Heart right ventricle (tissue), 16 donors: Measurements from ENCODE around the gene HOXB6. TPM values are rescaled to one million over a fixed set of nuclear protein-coding genes. Genes with fewer than 3 reads are reported as not detected.
A peak's percentile ranks its signal among the peaks of the same experiment; 100 is the strongest.

ENCODE experiments used
- ATAC-seq, 8 donors: fragments of 200-7000 bp; cut with Tn5 transposase; one replicate each; pipeline ENCODE4 v1.9.1; 2020; ENCODE audit warnings: mild to moderate bottlenecking in 8 of 8, moderate library complexity in 8 of 8, moderate number of reproducible peaks in 1 of 8
- DNase-seq, 2 donors: peaks; one replicate each; pipeline ENCODE4 v3.0.0-alpha.2; 2020
- H3K27ac ChIP-seq, 10 donors: fragments of 200-600 bp; sonication (generic) in 2 of 10; one replicate each; pipeline versions ENCODE4 v1.5.0 to v1.8.0; 2020 to 2022; ENCODE audit warnings: mild to moderate bottlenecking in 3 of 10
- H3K27me3 ChIP-seq, 7 donors: fragments of 200-600 bp; one replicate each; pipeline ENCODE4 v1.8.0; 2021 to 2022; ENCODE audit warnings: mild to moderate bottlenecking in 2 of 7
- H3K36me3 ChIP-seq, 9 donors: fragments of 200-600 bp; sonication (generic) in 1 of 9; one replicate each; pipeline versions ENCODE4 v1.5.0 to v1.8.0; 2020 to 2022; ENCODE audit warnings: mild to moderate bottlenecking in 2 of 9
- H3K4me1 ChIP-seq, 9 donors: fragments of 200-600 bp; sonication (generic) in 1 of 9; one replicate each; pipeline versions ENCODE4 v1.5.0 to v1.8.0; 2020 to 2022; ENCODE audit warnings: mild to moderate bottlenecking in 4 of 9
- H3K4me3 ChIP-seq, 10 donors: fragments of 200-600 bp; sonication (generic) in 2 of 10; one replicate each; pipeline versions ENCODE4 v1.5.0 to v1.8.0; 2020 to 2022; ENCODE audit warnings: mild to moderate bottlenecking in 7 of 10, moderate library complexity in 2 of 10
- H3K9me3 ChIP-seq, 11 donors: fragments of 200-600 bp in 10 of 11; sonication (generic) in 2 of 11; one replicate each; pipeline versions ENCODE4 v1.5.0 to v1.8.0; 2013 to 2022; ENCODE audit warnings: mild to moderate bottlenecking in 2 of 11, control low read depth in 1 of 11, moderate library complexity in 1 of 11
- CTCF ChIP-seq, 9 donors: fragments of 200-600 bp; sonication (generic) in 2 of 9; IDR thresholded peaks; one replicate each; pipeline versions ENCODE4 v1.5.0 to v1.8.0; 2021 to 2022; ENCODE audit warnings: antibody characterized with exemption in 9 of 9, mild to moderate bottlenecking in 5 of 9, moderate library complexity in 1 of 9
- WGBS, 2 donors: extraction: QIAGEN DNeasy Blood & Tissue Kit; methylation state at CpG; one replicate each; pipeline ENCODE4 v1.1.7; 2013; ENCODE audit warnings: inconsistent platforms in 1 of 2; 5-methylcytosine and 5-hydroxymethylcytosine counted together
- intact Hi-C, 10 donors: fragments of 100-400 bp; cut with DNase I; formaldehyde crosslinking; loops; one replicate each; pipeline versions ENCODE4 v1.11.1 to v1.14.2; 2022
- polyA plus RNA-seq, 2 donors: library from polyadenylated mRNA; stranded (reverse); fragments of 200-250 nt; gene quantifications; one replicate each; pipeline ENCODE4 v1.2.3, GENCODE V29; 2013
- total RNA-seq, 10 donors: library from RNA; stranded (reverse); fragmentation: NEBNext Ultra II Directional in 3 of 10; extraction: Animal tissue kit (Norgen Biotek cat#: 25700) in 3 of 10; gene quantifications; one replicate each; pipeline versions ENCODE4 v1.2.1 to v1.2.4, GENCODE V29; 2021 to 2023
- donor health status: Arrhythmogenic right ventricular cardiomyopathy.
- donor health status: ischemic (EF 13 %, LVEDD 7.1; RV severe dilation, severe dysfunction).
- donor health status: healthy with polysubstance abuse.
- donor health status: DM: no; HTN: yes; CAD: no.
- donor health status: DM: no; HTN: no; CAD: no.
- donor health status: ischemic (EF 25% LVEDD 6.9; RV normal size, moderate dysfunction).
- donor health status: ischemic (EF 25% LVEDD 5.7; RV mildly dilated, moderate dysfunction).
- donor health status: healthy.
- donor health status: DM: yes; HTN: yes; CAD: no.
- donor health status: Ischemic cardiomyopathy.
- donor health status: ischemic (EF 35%, LVEDD 5.7; RV mildly dilated, moderate dysfunction).
- donor health status: nonischemic (EF 11% LVEDD 7.7; RV severe dilation, severe dysfunction).
- donor health status: DM: yes; HTN: yes; CAD: no.
- donor health status: PGD.
- donor health status: ischemic (EF 29% LVEDD 5.4; RV normal size, mild dysfunction).
- donor health status: nonischemic (EF 23%, LVEDD 6.1; RV moderate dilation, normal function).

The HOXB6 gene
- total and polyA plus RNA-seq, 12 donors, result 0.14 to 1.2 (median 0.41) TPM; not detected in 2

- peaks cover 0 to 52% (median 7%) of the 10 kb centered on the region in 9 donors for H3K4me1 ChIP-seq
- intact Hi-C loops, result loop anchor here in 2 of 10 donors (5.0 kb wide), 1 partner anchor 36 kb away; no protein-coding TSS in a partner anchor
Measured at GRCh38 chr17:48577946-48578615, 26.7 kb downstream of the HOXB6 start, which contains the start of gene HOXB4. HOXB4 (minus strand) TSS chr17:48578350; CDS start chr17:48578319, 31 bp downstream.

GRCh38 chr17:48577330-48577945 is 27.3 kb downstream of the HOXB6 start:
- Histone ChIP-seq H3K27me3 (peaks cover 70 to 100% (median 100%) of the 10 kb centered on the region in 7 donors), H3K4me3 (peak overlapping the region in 9 of 10 donors; percentile 2 to 61 (median 39)), H3K9me3 (no peaks in the 10 kb centered on the region), H3K27ac (peak overlapping the region in 3 of 10 donors; percentile 74 to 83 (median 80)), H3K36me3 (no peaks in the 10 kb centered on the region), H3K4me1 (peaks cover 0 to 50% (median 7%) of the 10 kb centered on the region in 9 donors)
- TF ChIP-seq CTCF (IDR thresholded peaks at IDR 0.05), result no peak
- no peak for DNase-seq
- ATAC-seq, result no peak
- 4 to 8% methylated on average over 19 of the region's 19 CpGs for WGBS, 2 donors
- intact Hi-C loops, result loop anchor here in 2 of 10 donors (5.0 kb wide), 1 partner anchor 35 kb away; no protein-coding TSS in a partner anchor

More at GRCh38 chr17:48577946-48578615, 26.7 kb downstream of the HOXB6 start, which contains the start of gene HOXB4:
- Histone ChIP-seq H3K9me3 (no peaks in the 10 kb centered on the region), H3K36me3 (no peaks in the 10 kb centered on the region), H3K4me3 (peak within 1 kb of the TSS; percentile 30 to 61 (median 40)), H3K27ac (peak within 1 kb of the TSS in 6 of 10 donors; percentile 21 to 83 (median 68)), H3K27me3 (peaks cover 65 to 100% (median 100%) of the 10 kb centered on the region in 7 donors)
- no peak for TF ChIP-seq CTCF (IDR thresholded peaks at IDR 0.05)
- 1 to 2% methylated on average over 54 to 57 of the region's 58 CpGs for WGBS, 2 donors
- peak in 6 of 8 donors; percentile 26 to 73 (median 56) for ATAC-seq
- DNase-seq, result peak; percentile 20 to 52

- TF ChIP-seq CTCF (IDR thresholded peaks at IDR 0.05), result no peak
- WGBS, 2 donors, result 6 to 11% methylated on average over 42 to 43 of the region's 43 CpGs
Measured at GRCh38 chr17:48576479-48577309, 28.1 kb downstream of the HOXB6 start.

More at GRCh38 chr17:48576479-48577309, 28.1 kb downstream of the HOXB6 start:
- H3K27ac ChIP-seq, result peak overlapping the region in 3 of 10 donors; percentile 14 to 83 (median 74)
- no peaks in the 10 kb centered on the region for H3K9me3 ChIP-seq
- peak overlapping the region in 8 of 10 donors; percentile 2 to 61 (median 30) for H3K4me3 ChIP-seq
- H3K27me3 ChIP-seq, result peaks cover 66 to 100% (median 100%) of the 10 kb centered on the region in 7 donors
- intact Hi-C loops, result loop anchor here in 2 of 10 donors (5.0 kb wide), 1 partner anchor 34 kb away; no protein-coding TSS in a partner anchor
- peaks cover 0 to 42% (median 7%) of the 10 kb centered on the region in 9 donors for H3K4me1 ChIP-seq
- H3K36me3 ChIP-seq, result no peaks in the 10 kb centered on the region
- no peak for ATAC-seq
- DNase-seq, result no peak
